SH-SY5Y (cell line): ENCODE results near the gene EBF3.

Experiments
- GATA2 ChIP-seq: IDR thresholded peaks from 2 replicates; pipeline ENCODE4 v1.6.1; 2011; ENCODE audit warnings: mild to moderate bottlenecking, low read depth, low read length
- GATA3 ChIP-seq: IDR thresholded peaks from 2 replicates; pipeline ENCODE4 v1.6.1; 2011; ENCODE audit warnings: low read depth, mild to moderate bottlenecking, low read length, moderate library complexity

DNA sequence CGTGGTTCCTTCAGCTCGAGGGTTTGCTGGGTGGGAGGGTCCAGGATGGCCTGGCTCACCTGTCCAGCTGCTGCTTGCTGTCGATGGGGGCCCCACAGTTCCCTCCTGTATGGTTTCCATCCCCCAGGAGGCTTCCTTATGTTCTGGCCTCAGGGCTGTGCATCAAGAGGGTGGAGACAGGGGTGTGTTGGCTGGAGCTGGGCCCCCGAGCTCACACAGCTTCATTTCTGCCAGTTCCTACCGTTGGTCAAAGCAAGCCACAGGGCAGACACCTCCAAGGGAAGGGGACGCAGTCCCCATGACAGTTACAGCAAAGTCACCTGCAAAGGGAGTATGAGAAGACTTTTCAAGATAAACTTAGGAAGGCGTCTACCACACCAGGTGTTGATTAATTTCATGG is 156.9 kb downstream of the EBF3 start:
- TF ChIP-seq GATA3 = no peak
- TF ChIP-seq GATA2 = no peak
